Colonic mucosa (tissue), 4 donors: ENCODE measurements around the gene RAI1. TPM values are rescaled to one million over a fixed set of nuclear protein-coding genes. Genes with fewer than 3 reads are reported as not detected.

Experiments used
- DNase-seq: peaks from one replicate; pipeline ENCODE4 v3.0.0-alpha.2; 2020
- H3K27ac ChIP-seq: fragments of 200-600 bp; one replicate; pipeline ENCODE4 v1.8.0; 2021
- H3K27me3 ChIP-seq: fragments of 200-600 bp; one replicate; pipeline ENCODE4 v1.8.0; 2021
- H3K36me3 ChIP-seq: fragments of 200-600 bp; one replicate; pipeline ENCODE4 v1.8.0; 2021
- H3K4me1 ChIP-seq: fragments of 200-600 bp; one replicate; pipeline ENCODE4 v1.8.0; 2021; ENCODE audit warnings: mild to moderate bottlenecking
- H3K4me3 ChIP-seq: fragments of 200-600 bp; one replicate; pipeline ENCODE4 v1.8.0; 2021
- H3K9ac ChIP-seq, 2 donors: one replicate each; pipeline ENCODE4 v1.7.0; 2013; ENCODE audit warnings: control low read depth in 2 of 2, low read depth in 2 of 2, low read length in 2 of 2
- H3K9me3 ChIP-seq: fragments of 200-600 bp; one replicate; pipeline ENCODE4 v1.8.0; 2021
- CTCF ChIP-seq: fragments of 200-600 bp; IDR thresholded peaks from one replicate; pipeline ENCODE4 v1.8.0; 2022; ENCODE audit warnings: antibody characterized with exemption, mild to moderate bottlenecking
- intact Hi-C: fragments of 100-400 bp; cut with DNase I; formaldehyde crosslinking; loops from one replicate; pipeline ENCODE4 v1.14.1; 2022
- total RNA-seq, 2 donors: library from RNA; stranded (reverse); fragmentation: NEBNext Ultra II Directional in 1 of 2; extraction: Animal tissue kit (Norgen Biotek cat#: 25700) in 1 of 2; gene quantifications; one replicate each; pipeline ENCODE4 v1.2.1, GENCODE V29; 2021
- donor health status: healthy.
- donor health status: DM: no; HTN: no; CAD: no.
- donor health status: DM: no; HTN: no; CAD: no.

Gene RAI1
- total RNA-seq, 2 donors from 2014 or later = 21.8 to 24.5 TPM

GRCh38 chr17:17647524-17648178 lies 33.6 kb upstream of the RAI1 start:
- DNase-seq = no peak
- intact Hi-C loops = loop anchor here (10.0 kb wide), 2 partner anchors 73 to 153 kb away; partner anchors contain the start of gene RASD1
- no peak overlapping the region for H3K27ac ChIP-seq

GRCh38 chr17:17648762-17649161 lies 32.5 kb upstream of the RAI1 start:
- intact Hi-C loops = loop anchor here (10.0 kb wide), 2 partner anchors 74 to 154 kb away; partner anchors contain the start of gene RASD1
- no peaks in the 10 kb centered on the region for H3K9me3 ChIP-seq
- DNase-seq = no peak
- no peaks in the 10 kb centered on the region for H3K27me3 ChIP-seq
- no peak overlapping the region for H3K9ac ChIP-seq
- TF ChIP-seq CTCF = no peak
- no peak overlapping the region for H3K4me3 ChIP-seq
- no peaks in the 10 kb centered on the region for H3K4me1 ChIP-seq
- no peaks in the 10 kb centered on the region for H3K36me3 ChIP-seq
- H3K27ac ChIP-seq = no peak overlapping the region

More at GRCh38 chr17:17647524-17648178, 33.6 kb upstream of the RAI1 start:
- TF ChIP-seq CTCF = no peak
- H3K9me3 ChIP-seq = no peaks in the 10 kb centered on the region
- no peaks in the 10 kb centered on the region for H3K4me1 ChIP-seq
- no peaks in the 10 kb centered on the region for H3K27me3 ChIP-seq
- no peaks in the 10 kb centered on the region for H3K36me3 ChIP-seq
- H3K9ac ChIP-seq = no peak overlapping the region
- H3K4me3 ChIP-seq = no peak overlapping the region

- no peak for TF ChIP-seq CTCF
- intact Hi-C loops = no loop called here
- Histone ChIP-seq H3K36me3 (no peaks in the 10 kb centered on the region), H3K27me3 (no peaks in the 10 kb centered on the region), H3K4me1 (no peaks in the 10 kb centered on the region), H3K4me3 (no peak overlapping the region), H3K27ac (no peak overlapping the region), H3K9me3 (no peaks in the 10 kb centered on the region), H3K9ac (no peak overlapping the region)
- no peak for DNase-seq
These were observed 30.3 kb upstream of the RAI1 start for GRCh38 chr17:17650959-17651358.

GRCh38 chr17:17653343-17653742 lies 27.9 kb upstream of the RAI1 start:
- DNase-seq = no peak
- intact Hi-C loops = no loop called here
- no peak overlapping the region for H3K27ac ChIP-seq
- H3K4me1 ChIP-seq = no peaks in the 10 kb centered on the region
- no peaks in the 10 kb centered on the region for H3K27me3 ChIP-seq
- H3K36me3 ChIP-seq = no peaks in the 10 kb centered on the region
- TF ChIP-seq CTCF = no peak
- no peak overlapping the region for H3K9ac ChIP-seq
- no peak overlapping the region for H3K4me3 ChIP-seq
- no peaks in the 10 kb centered on the region for H3K9me3 ChIP-seq

- Histone ChIP-seq H3K9me3 (no peaks in the 10 kb centered on the region), H3K27ac (no peak overlapping the region), H3K4me3 (no peak overlapping the region), H3K36me3 (no peaks in the 10 kb centered on the region), H3K4me1 (no peaks in the 10 kb centered on the region), H3K27me3 (no peaks in the 10 kb centered on the region), H3K9ac (no peak overlapping the region)
- TF ChIP-seq CTCF = no peak
- intact Hi-C loops = no loop called here
- no peak for DNase-seq
These were observed 21.9 kb upstream of the RAI1 start for GRCh38 chr17:17659340-17659739.
